SW480 (cell line): Measurements from ENCODE around the gene FARSA.
"Not testable (repeated sequence)": the region's sequence is repeated elsewhere in the genome, so short reads cannot be mapped to it uniquely, and the experiment has no call there.

Experiments used
- DNase-seq: peaks from one replicate; pipeline ENCODE4 v3.0.0-alpha.2; 2016; ENCODE audit warnings: low spot score

The FARSA gene

GRCh38 chr19:12890299-12890786, 43.2 kb downstream of the FARSA start:
- DNase-seq, result not testable (repeated sequence)

- DNase-seq, result no peak
Observed at GRCh38 chr19:12888006-12888603, 45.4 kb downstream of the FARSA start.

DNA sequence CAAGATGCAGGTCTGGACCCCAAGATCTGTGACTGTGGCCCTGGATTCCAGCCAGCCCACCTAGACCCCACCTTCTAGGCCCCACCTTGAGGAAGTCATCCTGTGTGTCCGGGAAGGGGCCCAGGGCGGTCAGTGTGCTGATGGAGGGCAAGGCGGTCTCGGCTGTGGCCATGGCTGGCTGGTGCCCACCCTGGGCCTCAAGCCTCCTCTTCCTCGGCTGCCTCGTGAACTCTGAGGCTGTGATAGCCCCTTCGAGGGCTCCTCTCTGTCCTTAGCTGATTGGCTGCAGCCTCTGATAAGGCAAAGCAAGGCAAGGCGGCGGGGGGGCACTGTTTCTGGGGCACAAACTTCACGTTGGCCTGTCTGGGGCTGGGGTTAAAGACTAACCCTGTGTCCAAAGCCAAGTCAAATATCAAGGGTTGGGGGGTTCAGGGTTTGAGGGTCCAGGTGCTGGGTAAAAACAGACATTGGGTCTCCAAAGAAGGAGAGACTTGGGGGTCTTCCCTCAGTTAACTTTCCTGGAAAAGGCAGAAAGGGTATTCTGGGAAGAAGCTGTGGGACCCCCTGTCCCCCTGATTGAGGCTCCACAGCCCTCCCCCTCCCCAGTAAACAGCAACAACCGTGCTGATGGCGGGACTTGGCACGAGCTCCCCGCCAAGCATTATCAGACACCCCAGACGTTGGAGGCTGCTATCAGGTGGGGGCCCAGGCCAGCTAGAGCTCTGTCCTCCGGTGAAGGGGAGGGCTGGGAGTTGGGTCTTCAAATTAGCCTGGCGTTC, 46.4 kb downstream of the FARSA start, which contains the start of gene KLF1:
KLF1 (minus strand) TSS at position 233 of the 779 bp plus-strand sequence; CDS start at position 172, 61 bp downstream.
- no peak for DNase-seq

- no peak for DNase-seq
Observed at GRCh38 chr19:12886651-12886968, 46.9 kb downstream of the FARSA start.

DNA sequence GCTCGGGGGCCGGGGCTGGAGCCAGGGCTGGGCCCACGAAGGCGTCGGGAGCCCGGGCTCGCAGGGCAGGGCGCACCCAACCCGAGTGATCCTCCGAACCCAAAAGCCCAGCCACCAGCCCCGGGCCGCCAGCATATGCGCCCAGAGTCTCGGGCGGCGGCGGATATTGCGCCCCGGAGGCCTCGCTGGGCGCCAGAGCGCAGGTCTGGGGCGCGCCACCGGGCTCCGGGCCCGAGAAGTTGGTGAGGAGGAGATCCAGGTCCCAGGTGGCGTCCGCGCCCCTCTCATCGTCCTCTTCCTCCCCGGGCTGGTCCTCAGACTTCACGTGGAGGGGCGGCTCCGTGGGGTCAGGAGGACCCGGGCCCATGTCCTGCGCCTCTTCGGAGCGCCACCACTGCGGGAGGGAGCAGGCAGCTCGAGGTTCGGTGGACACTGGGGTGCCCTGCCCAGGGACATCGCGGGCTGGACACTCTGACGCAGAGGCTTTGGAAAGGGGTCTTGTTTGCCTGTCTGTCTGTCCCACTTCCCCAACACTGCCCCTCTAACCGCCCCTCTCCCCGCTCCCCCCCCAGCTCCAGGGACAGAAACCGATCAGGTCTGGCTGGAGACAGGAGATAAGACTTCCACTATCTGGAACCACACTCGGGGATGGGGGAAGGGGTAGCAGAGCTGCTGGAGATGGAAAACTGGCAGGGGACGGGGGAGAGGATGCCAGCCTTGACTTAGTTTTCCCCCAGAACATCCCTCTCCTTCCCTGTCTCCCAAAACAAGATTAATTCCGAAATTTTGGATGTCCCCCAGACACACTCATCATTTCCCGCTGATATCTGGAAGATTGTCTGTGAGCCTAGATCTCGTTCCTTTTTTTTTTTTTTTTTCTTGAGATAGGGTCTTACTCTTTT, 47.5 kb downstream of the FARSA start:
- DNase-seq, result peak; percentile 13

DNA sequence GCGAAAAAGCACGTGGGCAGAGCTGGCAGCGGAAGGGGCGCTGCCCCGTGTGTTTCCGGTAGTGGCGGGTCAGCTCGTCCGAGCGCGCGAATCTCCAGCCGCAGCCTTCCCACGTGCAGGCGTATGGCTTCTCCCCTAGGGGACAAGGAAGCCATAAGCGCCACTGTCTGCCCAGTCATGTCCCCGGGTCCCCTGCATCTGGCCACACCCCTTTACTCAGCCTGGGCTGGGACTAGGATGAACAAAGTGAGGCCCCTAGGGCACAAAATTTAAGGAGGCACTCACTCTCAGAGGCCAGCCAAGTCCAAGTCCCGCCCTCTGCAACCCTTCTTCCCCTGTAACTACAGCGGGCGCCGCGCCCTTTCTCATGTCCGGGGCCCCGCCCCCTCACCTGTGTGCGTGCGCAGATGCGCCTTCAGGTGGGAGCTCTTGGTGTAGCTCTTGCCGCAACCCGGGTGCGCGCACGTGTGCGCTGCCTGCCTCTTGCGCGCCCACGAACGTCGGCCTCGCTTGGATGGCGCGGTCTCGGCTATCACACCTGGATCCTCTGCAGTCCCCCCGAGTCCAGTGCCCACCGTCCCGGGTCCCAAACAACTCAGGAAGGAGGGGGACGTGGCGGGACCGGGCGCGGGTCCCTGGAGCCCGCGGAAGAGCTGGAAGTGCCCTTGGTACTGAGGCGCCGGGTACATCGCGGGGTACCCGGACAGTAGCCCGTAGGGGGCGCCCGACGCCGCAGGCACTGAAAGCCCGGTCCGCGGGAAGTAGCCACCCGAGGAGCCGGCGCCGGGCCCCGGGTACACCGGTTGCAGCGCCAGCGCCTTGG, 48.4 kb downstream of the FARSA start:
- DNase-seq, result peak; percentile 93

- no peak for DNase-seq
Observed at GRCh38 chr19:12884627-12884925, 48.9 kb downstream of the FARSA start.

- no peak for DNase-seq
Observed at GRCh38 chr19:12884202-12884601, 49.3 kb downstream of the FARSA start.

- DNase-seq, result no peak
Observed at GRCh38 chr19:12882589-12882988, 50.9 kb downstream of the FARSA start.

- peak; percentile 97 for DNase-seq
Observed at GRCh38 chr19:12881172-12881808, 52.2 kb downstream of the FARSA start, which contains the start of gene DNASE2. TSS of gene DNASE2 (minus strand) at chr19:12881449. CDS start at chr19:12881375, 74 bp downstream.

DNA sequence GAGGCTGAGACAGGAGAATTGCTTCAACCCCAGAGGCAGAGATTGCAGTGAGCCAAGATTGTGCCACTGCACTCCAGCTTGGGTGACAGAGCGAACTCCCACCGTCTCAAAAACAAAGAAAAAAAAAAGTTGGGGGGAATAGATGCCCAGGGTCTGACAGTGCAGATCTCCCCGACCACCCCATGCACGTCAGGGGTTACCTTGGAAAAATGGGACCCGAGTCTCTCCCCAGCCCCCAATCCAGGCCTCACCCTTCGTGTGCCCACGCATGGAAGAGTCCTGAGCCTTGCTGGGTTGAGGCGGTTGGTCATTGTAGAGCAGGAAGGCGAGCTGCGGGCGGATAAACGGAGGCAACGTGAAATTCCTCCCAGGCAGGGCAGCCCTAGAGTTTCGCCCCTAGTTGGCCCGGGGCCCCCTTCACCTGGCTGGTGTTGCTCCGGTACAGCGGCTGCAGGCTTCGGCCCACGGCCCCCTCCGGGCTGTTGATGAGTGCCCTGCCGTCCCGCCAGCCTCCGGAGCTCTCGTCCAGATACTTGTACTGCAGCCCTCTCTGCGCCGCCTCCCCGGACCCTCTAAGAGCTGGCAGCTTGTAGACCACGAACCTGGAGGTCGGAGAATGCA, 52.9 kb downstream of the FARSA start:
- peak; percentile 34 for DNase-seq

DNA sequence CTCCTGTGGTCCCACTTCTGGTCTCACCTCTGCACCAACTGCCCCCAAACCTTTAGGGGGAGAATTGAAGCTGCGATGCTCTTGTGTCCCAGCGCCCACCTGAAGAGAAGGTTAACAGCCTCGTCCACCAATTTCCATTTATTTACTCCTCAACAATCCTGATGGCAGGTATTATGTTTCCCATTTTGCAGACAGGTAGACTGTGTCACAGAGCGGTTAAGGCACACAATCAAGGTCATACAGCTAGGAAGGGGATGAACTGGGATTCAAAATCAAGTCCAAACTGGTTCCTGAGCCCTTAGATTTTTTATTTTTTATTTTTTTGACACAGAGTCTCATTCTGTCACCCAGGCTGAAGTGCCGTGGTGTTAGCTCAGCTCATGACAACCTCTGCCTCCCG, 58.4 kb downstream of the FARSA start:
- no peak for DNase-seq

DNA sequence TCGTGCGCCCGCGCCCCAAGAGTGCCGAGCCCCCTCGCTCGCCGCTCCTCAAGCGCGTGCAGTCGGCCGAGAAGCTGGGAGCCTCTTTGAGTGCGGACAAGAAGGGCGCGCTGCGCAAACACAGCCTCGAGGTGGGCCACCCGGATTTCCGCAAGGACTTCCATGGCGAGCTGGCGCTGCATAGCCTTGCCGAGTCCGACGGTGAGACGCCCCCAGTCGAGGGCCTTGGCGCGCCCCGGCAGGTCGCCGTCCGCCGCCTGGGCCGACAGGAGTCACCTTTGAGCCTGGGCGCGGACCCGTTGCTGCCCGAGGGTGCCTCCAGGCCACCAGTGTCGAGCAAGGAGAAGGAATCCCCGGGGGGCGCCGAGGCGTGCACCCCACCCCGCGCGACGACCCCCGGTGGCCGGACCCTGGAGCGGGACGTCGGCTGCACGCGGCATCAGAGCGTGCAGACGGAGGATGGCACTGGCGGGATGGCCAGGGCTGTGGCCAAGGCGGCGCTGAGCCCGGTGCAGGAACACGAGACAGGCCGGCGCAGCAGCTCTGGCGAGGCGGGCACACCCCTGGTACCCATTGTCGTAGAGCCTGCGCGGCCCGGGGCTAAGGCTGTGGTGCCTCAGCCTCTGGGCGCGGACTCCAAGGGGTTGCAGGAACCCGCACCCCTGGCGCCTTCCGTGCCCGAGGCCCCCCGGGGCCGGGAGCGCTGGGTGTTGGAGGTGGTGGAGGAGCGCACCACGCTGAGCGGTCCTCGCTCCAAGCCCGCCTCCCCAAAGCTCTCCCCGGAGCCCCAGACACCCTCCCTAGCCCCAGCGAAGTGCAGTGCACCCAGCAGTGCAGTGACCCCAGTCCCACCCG, 59.4 kb downstream of the FARSA start:
- no peak for DNase-seq

DNA sequence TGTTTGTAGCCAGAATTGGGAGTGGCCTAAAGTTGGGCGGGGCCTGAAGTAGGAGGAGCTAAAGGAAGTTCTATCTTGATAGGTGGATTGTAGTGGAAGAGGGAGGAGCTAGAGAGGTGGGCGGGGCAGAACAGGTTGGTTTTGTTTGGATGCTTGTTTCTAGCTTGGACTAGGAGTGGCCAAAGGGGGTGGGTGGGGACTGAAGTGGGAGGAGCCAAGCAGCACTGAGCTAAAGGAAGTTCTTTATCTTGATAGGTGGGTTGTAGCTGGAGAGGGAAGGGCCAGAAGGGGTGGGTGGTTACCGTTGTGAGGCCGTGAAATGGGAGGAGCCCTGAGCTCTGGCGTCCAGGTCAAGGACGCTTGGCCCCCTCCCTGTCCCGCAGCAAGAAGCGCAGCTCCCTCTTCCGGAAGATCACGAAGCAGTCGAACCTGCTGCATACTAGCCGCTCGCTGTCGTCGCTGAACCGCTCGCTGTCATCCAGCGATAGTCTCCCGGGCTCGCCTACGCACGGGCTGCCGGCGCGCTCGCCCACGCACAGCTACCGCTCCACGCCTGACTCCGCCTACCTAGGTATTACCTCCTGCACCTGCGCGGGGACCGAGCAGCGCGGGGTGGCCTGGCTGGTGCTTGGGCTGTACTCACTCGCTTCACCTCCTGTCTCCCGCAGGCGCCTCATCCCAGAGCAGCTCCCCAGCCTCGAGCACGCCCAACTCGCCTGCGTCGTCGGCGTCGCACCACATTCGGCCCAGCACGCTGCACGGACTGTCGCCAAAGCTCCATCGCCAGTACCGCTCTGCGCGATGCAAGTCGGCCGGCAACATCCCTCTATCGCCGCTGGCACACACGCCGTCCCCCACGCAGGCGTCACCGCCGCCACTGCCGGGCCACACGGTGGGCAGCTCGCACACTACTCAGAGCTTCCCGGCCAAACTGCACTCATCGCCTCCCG, 60.3 kb downstream of the FARSA start:
- DNase-seq, result peak; percentile 97
